Activated gamma-delta T cell treated with anti-CD3 and anti-CD28 coated beads, Interleukin-2, amount 50 U/mL, for 16 hours (primary cell): ENCODE data around the gene AIG1.

Experiments used
- DNase-seq: peaks from one replicate; pipeline ENCODE4 v3.0.0-alpha.2; 2020; ENCODE audit warnings: low read depth

The AIG1 gene

GRCh38 chr6:143097224-143097795 is 36.6 kb downstream of the AIG1 start:
- DNase-seq = no peak

DNA sequence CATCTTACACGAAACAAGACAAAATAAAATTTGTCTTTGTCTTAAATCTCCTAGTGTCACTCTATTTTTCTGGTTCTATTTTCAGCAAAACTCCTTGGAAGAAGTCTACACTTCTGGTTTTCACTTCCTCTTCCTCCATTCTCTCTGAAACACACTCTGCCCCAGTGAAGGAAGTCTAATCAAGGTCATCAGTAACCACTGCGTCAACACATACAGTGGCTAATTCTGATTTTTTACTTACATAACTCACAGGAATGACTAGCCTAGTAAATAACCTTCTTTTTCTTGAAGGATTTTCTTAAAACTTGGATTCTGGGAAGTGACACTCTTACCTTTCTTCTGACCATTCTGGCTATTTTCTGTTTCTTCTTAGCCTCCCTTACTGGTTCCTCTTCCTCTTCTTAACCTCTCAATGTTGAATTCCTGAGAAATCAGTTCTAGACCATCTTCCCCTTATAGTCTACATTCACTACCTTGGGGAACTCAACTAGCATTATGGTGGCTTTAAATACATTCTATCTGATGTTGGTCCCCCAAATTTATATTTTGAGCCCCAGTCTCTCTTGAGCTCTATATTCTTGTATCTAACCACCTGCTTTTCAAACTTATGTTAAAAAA is 37.5 kb downstream of the AIG1 start:
- no peak for DNase-seq

DNA sequence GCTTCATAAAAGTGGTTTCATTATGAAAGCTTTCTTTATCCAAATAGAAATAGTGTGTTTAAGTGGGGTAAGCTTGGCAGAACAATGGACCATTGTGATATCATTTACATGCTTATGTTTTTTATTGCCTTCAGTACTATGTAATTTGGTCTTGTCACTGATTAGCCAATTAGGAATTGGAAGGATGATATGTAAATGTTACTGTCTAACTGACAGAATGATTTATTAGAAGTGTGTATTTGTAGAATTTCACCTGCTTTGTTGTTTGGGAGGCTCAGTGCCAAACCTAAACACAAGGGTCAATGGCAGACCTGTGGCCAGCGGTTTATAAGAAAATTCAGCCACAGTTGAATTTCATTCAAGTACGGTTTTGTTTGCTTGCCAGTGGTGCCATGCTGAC is 39.0 kb downstream of the AIG1 start:
- no peak for DNase-seq

DNA sequence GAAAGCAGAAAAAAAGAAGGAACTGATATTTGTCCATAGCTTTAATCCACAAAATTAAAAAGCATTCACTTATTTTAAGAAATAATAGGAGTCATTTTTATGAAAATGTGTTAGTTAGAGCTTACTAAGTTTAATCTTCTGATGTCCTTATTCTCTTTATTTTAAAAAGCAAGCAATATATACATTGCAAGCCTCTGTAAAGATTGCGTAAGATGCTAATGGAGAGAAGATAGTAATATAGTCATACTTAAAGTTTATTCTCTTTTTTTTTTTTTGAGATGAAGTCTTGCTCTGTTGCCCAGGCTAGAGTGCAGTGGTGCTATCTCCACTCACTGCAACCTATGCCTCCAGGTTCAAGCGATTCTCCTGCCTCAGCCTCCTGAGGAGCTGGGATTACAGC is 39.7 kb downstream of the AIG1 start:
- no peak for DNase-seq

GRCh38 chr6:143103916-143104315 is 43.2 kb downstream of the AIG1 start:
- DNase-seq = no peak

DNA sequence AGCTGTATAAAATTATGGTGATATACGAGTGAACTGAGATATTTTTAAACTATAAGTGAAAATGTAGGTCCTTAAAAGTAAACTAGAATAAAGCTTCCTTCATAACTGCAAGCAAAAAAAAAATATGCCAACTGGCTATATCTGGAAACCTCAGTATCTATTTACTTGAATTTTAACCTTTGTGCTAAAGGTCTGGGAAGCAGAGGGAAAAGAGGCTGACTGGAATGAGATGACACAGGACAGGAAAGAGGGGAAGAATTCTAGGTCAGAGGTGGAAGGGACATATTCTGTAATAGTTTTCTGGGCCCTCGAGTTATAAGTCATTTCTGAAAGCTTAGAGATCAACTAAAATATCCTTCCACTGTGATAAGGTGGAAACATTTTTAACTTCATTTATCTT is 46.8 kb downstream of the AIG1 start:
- no peak for DNase-seq

DNA sequence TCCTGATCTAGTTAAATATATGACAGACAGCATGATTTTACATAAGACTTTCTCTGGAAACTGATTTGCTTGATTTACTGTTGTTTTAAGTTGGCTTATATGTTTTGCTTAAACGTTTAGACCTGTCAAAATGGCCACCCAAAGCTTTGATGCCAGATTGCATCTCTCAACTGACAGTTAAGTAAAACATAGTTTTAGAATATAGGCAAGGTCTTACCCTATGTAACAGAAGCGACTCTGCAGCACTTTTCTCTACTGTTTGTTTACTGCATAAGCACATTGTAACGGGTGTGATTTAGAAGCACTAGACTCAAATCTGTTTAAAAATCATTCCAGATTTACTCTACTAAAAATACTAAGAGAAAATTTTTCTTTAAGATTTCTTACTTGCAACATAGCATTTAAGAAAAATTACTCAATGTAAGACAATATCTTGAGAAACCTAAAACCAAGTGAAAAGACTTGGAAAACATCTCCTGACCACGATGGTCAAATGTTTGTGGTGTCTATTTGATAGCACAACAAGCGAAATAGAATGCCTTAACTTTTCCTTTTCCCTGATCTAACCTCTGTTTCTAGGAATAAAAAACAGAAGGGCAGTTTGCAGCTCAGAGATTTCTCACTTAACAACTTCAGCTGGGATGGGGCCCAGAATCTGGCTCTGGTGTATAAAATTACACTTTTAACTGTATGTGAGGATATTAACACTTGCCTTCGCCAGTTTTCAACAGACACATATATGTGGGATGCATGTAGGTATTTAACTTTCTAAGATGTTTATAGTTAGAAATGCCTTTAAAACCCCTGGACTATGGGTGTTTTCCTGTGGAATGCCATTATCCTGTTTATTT is 47.4 kb downstream of the AIG1 start:
- DNase-seq = no peak

DNA sequence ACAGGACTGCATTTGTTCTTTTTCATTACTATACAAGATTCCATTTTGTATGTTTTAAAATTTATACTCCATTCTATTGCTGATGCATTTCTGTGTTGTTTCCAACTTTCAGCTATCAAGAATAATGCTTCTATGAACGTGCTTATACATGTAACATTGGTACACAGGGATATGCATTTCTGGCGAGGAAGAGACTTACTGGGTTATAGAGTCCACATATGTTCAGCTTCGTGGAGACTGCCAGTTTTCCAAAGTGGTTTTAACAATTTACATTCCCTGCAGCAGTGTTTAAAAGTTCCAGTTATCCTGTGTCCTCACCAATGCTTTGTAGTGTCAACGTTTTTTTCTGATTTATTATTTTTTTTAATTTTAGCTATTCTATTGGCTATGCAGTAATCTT is 48.5 kb downstream of the AIG1 start:
- DNase-seq = no peak

- no peak for DNase-seq
Observed at GRCh38 chr6:143110572-143110971, 49.9 kb downstream of the AIG1 start.

GRCh38 chr6:143110996-143111395 is 50.3 kb downstream of the AIG1 start:
- no peak for DNase-seq

DNA sequence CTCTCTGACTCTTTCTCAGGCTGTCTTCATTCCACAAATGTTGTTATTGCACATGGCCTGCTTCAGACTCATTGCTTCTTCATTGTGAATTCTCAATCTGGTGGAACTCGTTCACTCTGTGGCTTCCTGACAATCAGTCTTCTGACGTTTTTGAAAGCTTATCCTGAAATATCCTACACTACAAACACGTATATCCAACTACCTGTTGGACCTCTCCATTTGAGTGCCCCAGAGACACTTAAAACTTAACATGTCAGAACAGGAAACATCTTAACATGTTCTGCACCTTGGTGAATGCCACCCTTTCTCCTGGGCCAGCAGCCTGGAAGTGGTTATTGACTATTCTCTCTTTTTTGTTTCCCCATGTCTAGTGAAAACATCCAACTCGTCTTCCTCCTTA is 50.8 kb downstream of the AIG1 start:
- no peak for DNase-seq

GRCh38 chr6:143112084-143112768 is 51.5 kb downstream of the AIG1 start:
- no peak for DNase-seq

- no peak for DNase-seq
Observed at GRCh38 chr6:143112837-143113236, 52.1 kb downstream of the AIG1 start.

- no peak for DNase-seq
Observed at GRCh38 chr6:143115728-143116127, 55.0 kb downstream of the AIG1 start.

GRCh38 chr6:143117108-143117507 is 56.4 kb downstream of the AIG1 start:
- no peak for DNase-seq

DNA sequence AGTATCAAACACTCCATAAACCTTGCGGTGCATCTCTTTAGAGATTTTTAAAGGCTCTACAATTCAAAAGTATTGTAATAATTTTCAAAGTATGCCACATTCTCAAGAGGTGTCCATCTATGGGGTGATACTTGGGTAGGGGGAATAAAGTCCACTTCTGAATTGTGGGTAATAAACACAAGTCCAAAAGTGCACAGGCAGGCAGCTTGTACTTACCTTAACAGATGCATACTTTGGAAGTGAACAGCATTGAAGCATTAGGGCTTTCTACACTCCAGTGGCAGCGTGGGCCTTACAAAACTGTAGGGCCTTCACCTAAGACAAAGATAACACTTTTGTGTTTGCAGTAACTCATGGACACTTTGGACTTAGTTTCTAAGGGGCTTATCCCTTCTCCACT is 58.6 kb downstream of the AIG1 start:
- DNase-seq = no peak

GRCh38 chr6:143123081-143123480 is 62.4 kb downstream of the AIG1 start:
- DNase-seq = no peak

DNA sequence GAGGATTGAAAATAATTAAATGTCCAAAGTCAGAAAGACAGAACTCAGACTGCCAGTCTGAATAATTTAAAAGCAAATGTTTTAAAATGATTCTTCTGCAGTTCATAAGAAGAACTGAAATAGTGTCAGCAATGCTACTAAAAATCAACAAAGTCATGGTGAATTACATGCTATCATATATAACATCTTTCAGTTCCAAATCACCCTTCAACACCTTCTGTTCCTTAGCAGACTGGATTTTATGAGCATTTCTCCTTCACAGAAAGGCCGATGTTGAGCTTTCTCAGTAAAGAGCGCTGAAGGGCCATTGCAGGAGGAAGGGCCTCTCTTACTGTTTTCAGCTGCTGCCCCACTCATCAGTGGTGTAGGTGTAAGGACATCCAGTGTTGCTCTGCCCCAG is 63.3 kb downstream of the AIG1 start:
- no peak for DNase-seq

GRCh38 chr6:143125455-143125854 is 64.8 kb downstream of the AIG1 start:
- DNase-seq = no peak

DNA sequence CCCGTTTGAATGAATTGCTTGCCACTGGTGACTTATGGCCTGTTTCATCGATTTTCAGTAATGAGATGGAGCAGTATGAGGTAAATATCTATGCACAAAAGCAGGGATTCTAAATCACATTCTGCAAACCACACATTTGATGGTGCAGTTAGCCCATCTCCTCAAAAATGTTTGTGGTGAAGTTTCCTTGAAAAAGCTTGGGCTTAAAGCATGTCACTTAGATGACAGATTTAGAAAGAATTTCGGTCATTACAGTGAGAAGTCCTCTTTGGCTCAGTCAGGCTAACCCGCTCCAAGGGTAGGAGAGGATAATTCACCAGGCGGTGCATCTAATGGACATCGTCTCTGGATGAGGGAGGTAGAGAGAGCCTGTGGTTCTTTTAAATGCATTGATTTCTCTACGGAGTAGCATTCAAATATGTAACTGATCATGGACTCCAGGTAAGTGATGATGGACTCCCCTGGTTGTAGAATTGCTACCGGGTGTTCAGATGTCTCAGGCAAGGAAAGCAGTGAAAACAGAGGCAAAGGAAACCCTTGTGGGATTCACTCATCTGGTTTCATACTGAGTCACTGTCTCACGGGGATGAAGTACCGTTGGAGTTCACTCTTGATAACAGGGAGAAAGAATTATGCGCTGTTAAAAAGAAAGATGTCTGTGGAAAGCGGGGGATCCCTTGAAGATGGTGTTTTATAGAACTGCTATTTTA is 65.3 kb downstream of the AIG1 start:
- no peak for DNase-seq

GRCh38 chr6:143126574-143126941 is 65.9 kb downstream of the AIG1 start:
- no peak for DNase-seq

DNA sequence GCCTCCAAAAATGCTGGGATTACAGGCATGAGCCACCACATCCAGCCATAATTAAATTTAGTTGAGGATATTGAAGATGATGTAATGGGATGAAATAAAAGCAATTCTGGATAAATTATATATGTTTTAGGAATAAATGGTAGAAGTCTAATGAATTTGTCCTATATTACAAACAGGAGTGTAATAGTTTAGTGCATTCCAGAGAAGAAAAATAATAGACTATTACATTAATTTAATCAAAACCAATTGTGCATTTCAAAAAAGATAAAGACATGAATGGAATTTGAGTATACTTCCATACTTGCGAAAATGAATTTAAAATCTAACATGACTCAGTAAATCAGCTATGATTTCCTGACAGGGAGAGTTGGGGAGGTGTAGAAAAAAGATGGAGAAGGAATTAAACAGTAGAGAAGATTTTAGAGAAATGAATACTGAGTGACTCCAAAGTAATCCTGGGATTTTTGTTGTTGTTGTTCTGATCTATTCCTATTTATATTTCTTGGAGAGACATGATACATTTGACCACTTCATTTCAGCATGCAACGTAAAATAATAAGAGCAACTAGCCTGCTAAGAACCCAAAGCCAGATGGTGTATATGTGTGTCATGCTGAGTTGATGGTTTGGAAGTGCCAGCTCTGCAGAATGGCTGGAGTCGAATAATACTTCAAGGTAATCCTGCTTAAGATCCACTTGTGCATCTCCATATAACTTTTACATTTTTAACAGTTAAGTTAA is 67.4 kb downstream of the AIG1 start:
- no peak for DNase-seq
